Measurements from ENCODE around the gene DNAH12.

GRCh38 chr3:57545636-57546268 lies 1.6 kb upstream of the DNAH12 start:
- TF ChIP-seq CTCF (conservative IDR thresholded peaks at IDR 0.05 in 1 of 2, IDR thresholded peaks at IDR 0.05 in 1 of 2; ENCODE audit: extremely low read depth in 1 of 2, insufficient read depth in 1 of 2, low read depth in 1 of 2, low read length in 2 of 2) (no peak), EZH2 (IDR thresholded peaks at IDR 0.05; ENCODE audit: borderline replicate concordance, low read length) (no peak)
